Suppressor macrophage (primary cell): ENCODE measurements around the gene AR.

Source experiments
- DNase-seq, 4 experiments: peaks; one replicate each; pipeline ENCODE4 v3.0.0-alpha.2; 2020 to 2022

The AR gene

DNA sequence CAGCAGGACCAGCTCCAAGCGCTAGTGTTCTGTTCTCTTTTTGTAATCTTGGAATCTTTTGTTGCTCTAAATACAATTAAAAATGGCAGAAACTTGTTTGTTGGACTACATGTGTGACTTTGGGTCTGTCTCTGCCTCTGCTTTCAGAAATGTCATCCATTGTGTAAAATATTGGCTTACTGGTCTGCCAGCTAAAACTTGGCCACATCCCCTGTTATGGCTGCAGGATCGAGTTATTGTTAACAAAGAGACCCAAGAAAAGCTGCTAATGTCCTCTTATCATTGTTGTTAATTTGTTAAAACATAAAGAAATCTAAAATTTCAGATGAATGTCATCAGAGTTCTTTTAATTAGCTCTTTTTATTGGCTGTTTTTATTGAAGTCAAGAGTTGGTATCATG, 186.5 kb downstream of the AR start:
- no peak for DNase-seq

GRCh38 chrX:67731061-67731460, 187.2 kb downstream of the AR start:
- no peak for DNase-seq

DNA sequence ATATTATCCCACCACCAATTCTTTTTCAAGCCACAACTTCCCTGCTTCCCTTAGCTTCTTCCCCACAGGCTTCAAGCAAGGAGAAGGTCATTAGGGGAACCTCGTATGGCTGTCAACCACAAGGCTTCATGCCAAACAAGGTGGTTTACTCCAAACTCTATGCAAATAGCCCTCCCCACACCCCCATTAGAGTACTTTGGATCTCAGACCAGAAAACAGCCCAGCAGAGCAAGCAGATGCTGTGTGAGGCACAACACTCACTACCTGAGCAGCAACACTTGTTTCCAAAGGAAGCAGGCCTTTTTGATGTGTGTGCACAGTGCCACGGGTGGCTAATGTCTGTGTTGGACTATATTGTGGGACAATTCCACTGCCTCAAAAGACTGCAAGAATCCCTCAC, 189.0 kb downstream of the AR start:
- no peak for DNase-seq

DNA sequence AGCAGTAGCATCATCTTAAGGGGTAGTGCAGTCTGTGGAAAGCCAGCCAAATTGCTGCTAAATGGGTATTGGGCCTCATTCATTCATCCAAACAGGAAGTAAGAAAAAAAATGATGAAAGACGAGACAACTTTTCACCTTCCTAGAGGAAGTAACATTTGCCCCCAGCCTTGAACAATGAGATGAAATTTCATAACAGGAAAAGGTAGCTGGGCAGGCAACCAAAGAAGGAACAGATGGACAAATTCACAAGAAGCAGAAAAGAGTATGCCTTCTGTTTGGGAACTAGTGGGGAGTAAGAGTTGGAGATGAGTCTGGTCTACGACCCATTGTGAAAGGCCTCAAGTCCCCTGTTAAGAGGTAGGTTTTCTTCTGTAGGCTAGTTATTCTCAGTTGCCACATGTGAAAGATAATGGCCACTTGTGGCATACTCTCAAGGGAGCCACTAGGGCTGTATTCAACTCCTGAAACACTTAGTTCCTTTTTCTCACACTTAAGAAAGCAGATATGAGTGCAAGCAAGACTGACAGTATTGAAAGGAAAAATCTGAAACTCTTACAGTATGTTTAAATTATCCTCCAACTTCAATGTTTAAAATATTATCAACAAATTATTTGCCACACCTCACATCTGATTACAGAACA, 190.4 kb downstream of the AR start:
- peak in 2 of 4 experiments; percentile 38 to 42 for DNase-seq

GRCh38 chrX:67749536-67749935, 205.7 kb downstream of the AR start:
- no peak for DNase-seq

GRCh38 chrX:67750694-67751093, 206.9 kb downstream of the AR start:
- no peak for DNase-seq

DNA sequence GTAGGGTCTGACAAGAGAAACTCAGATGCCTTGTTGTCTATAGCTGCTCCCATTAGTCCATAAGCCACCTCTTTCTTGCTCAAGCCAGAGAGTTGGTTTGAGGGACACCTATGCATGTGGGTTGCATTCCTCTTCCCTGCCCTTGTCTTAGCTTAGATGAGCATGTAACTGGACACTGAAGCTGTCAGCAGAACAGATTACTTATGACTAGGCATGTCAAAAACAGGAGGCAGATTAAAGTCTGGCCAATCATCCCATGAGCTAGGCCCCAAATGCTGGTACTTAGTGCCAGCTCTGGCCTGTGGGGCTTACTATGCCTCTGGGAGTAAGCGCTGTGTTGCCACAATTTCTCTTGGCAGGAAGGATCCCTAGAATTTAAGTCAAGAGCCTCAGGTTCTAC, 215.2 kb downstream of the AR start:
- no peak for DNase-seq

DNA sequence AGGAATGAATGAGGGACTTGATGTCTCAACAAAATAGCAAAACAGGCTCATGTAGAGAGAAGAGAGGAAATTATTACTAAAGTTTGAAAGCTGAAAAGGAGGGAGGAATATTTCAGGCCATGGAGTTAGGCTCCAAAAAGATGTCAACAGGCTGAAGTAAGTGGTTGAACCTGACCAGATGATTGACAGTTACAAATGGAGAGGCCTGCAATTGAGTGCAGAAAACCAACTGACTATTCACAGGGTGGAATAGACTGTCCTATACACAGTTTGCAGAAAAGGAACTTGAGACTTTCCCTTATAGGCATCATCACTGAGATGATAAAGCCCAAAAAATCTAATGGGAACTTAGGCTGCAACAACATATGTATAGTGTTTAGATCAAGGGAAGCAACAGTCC, 233.3 kb downstream of the AR start:
- DNase-seq = no peak

GRCh38 chrX:67779099-67779498, 235.3 kb downstream of the AR start:
- DNase-seq = no peak
